Posterior vena cava (tissue), 2 donors: ENCODE measurements around the gene HSPA9. TPM values are rescaled to one million over a fixed set of nuclear protein-coding genes. Genes with fewer than 3 reads are reported as not detected.

Experiments used
- DNase-seq: peaks from one replicate; pipeline ENCODE4 v3.0.0-alpha.2; 2020; ENCODE audit warnings: low spot score
- intact Hi-C, 2 donors: fragments of 100-400 bp; cut with DNase I; formaldehyde crosslinking; loops; one replicate each; pipeline versions ENCODE4 v1.14.1 to v1.14.2; 2022 to 2023
- total RNA-seq, 2 donors: library from RNA; stranded (reverse); fragmentation: NEBNext Ultra II Directional; extraction: Animal tissue kit (Norgen Biotek cat#: 25700); gene quantifications; one replicate each; pipeline ENCODE4 v1.2.1, GENCODE V29; 2021
- donor health status: DM: yes; HTN: yes; CAD: no.
- donor health status: DM: yes; HTN: yes; CAD: no.

HSPA9 gene
- total RNA-seq, 2 donors from 2014 or later, result 141 to 160 TPM

DNA sequence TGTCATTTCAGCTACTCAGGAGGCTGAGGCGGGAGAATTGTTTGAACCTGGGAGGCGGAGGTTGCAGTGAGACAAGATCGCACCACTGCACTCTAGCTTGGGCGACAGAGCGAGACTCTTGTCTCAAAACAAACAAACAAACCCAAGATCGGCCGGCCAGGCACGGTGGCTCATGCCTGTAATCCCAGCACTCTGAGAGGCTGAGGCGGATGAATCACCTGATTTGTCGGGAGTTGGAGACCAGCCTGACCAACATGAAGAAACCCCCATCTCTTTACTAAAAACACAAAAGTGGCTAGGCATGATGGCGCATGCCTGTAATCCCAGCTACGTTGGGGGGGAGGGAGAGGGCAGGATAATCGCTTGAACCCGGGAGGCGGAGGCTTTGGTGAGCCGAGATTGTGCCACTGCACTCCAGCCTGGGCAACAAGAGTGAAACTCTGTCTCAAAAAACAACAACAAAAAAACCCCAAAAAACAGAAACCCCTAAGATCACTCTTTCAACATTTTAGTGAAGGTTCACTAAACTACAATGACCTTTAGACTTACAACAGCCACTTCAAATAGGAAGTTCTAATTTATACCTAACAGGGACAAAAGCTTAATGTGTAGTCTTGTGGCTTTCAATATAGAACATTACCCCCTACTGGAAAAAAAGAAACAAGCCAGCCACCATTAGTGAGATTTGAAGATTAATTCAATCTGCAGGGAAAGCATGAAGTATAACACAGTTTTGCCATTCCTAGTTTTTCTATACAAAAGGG, 7.0 kb downstream of the HSPA9 start:
- DNase-seq, result no peak
- intact Hi-C loops, result no loop called here

GRCh38 chr5:138566792-138567191, 8.4 kb downstream of the HSPA9 start:
- DNase-seq, result no peak
- intact Hi-C loops, result no loop called here

- no peak for DNase-seq
- intact Hi-C loops, result no loop called here
Observed at GRCh38 chr5:138565100-138565821, 9.9 kb downstream of the HSPA9 start.

- no peak for DNase-seq
- intact Hi-C loops, result no loop called here
Observed at GRCh38 chr5:138564242-138564641, 11.0 kb downstream of the HSPA9 start.

DNA sequence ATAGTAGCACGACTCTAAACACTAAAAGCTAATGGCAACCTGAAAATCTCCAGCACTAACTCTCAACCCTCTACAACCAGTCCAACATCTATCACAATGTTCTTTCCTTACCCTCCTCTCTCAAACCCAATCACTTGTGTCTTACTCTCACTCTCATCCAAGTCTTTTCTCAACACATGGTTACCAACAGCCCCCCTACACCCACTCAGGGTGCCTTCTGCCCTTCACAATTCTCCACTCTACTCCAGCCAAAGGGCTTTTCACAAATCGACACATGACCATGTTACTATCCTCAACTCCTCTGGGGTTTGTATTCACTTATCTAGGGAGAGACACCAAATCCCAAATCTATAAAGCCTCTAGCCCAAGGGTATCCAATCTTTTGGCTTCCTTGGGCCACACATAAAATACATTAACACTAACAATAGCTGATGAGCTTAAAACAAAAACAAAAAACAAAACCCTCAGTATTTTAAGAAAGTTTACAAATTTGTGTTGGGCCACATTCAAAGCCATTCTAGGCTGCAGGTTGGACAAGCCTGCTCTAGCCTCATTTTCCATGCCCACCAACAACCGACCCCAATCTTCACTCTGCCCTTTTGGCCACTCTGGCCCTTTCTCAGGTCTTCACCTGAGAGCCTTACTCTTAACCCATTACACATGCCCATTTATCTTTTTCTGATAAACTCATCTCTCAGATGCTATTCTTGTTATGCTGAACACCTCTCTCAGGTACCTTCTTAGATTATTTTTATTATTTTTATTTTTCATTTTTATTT, 11.7 kb downstream of the HSPA9 start:
- intact Hi-C loops, result no loop called here
- no peak for DNase-seq

DNA sequence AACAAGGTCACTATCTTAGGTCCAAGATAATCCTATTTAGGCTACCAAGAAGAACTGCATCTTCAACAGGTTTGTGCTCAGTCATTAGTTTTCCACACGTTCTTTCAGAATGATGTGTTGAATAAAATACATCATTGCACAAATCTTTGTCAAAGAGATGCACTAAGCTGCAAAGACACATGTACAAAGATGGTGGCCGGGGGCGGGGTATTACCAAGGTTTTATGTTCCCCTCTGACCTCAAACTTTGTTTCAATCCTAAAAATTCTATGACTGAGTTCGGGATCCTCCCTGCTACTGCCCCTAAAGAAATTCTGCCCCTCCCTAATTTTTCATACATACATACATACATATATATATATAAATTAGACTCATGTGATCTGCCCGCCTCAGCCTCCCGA, 14.2 kb downstream of the HSPA9 start:
- intact Hi-C loops, result no loop called here

GRCh38 chr5:138559937-138560336, 15.3 kb downstream of the HSPA9 start:
- intact Hi-C loops, result no loop called here
- no peak for DNase-seq

More for the DNA sequence above, 14.2 kb downstream of the HSPA9 start:
- no peak for DNase-seq

DNA sequence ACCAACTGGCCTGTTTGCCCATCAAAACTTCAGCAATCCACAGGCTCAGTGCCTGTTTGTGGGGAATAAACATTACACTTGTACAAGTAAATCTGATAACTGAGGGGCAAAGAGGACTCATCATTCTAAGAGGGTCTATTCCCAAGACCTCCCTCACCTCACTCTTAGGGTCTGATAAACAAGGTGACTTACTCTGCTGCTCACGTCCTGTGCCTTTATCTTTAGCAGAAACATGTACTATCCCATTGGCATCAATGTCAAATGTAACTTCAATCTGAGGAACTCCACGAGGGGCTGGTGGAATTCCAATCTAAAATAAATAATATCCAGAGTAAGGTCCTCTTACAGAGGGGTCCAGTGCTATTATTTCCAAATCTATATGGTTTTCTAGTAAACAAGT, 17.5 kb downstream of the HSPA9 start:
- intact Hi-C loops, result no loop called here
- DNase-seq, result no peak

GRCh38 chr5:138554143-138554542, 21.1 kb downstream of the HSPA9 start:
- intact Hi-C loops, result no loop called here
- no peak for DNase-seq

- DNase-seq, result no peak
- intact Hi-C loops, result no loop called here
Observed at GRCh38 chr5:138553437-138554095, 21.6 kb downstream of the HSPA9 start.

GRCh38 chr5:138552657-138553056, 22.5 kb downstream of the HSPA9 start:
- DNase-seq, result no peak

GRCh38 chr5:138549414-138549813, 25.8 kb downstream of the HSPA9 start:
- intact Hi-C loops, result no loop called here

More at GRCh38 chr5:138552657-138553056, 22.5 kb downstream of the HSPA9 start:
- intact Hi-C loops, result no loop called here

GRCh38 chr5:138545919-138546562, 29.2 kb downstream of the HSPA9 start:
- no peak for DNase-seq
- intact Hi-C loops, result no loop called here

More at GRCh38 chr5:138549414-138549813, 25.8 kb downstream of the HSPA9 start:
- no peak for DNase-seq

DNA sequence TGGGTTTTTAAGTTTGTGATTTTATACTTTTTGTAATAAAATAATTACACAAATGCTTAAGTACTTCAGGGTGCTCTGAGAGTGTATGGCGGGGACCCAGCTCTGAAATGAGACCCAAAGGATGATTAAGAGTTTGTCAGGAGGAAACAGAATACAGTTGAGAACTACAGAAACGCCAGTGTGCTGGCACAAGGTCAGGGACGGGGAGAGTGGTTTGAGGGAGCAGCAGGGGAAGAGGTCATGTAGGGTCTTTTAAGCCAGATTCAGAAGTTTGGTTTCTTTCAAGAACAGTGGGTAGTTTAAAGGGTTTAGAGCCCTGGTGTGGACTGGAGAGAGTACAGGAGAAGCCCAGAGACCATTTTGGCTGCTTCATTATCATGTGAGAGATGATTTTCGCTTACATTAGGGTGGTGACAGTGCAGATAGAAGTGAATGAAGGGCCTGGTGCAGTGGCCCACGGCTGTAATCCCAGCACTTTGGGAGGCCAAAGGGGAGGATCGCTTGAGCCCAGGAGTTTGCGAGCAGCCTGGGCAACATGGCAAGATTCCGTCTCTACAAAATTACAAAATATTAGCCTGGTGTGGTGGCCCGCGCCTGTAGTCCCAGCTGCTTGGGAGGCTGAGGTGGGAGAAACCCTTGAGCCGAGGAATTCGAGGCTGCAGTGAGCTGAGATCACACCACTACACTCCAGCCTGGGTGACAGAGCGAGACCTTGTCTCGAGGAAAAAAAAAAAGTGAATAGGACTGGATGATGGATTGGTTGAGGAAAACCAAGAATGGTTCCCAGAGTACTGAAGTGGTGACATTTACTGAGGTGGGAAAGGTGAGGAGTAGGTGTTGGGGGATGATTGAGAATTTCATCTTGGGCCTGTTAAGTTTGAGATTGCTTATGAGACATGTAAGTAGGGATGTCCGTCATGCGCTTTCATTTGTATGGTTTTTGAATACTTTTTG, 30.7 kb downstream of the HSPA9 start:
- intact Hi-C loops, result no loop called here
- DNase-seq, result no peak

DNA sequence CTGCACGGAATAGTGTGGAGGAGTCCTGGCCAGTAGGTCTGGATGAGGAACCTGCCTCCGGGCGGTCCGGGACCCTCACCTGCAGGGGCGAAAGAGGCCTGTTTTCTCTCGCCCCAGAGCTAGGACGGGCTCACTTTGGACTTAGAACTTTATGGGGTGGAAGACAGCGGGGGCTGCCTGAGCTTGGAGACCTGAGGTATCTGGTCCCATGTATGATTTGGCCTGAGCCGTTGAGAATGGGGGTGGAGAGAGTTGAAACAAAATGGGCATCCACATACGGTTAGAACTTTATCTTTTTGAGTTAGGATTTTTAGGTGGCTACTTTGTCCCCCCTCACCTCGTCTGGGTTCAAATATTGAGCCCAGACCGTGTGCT, 31.5 kb downstream of the HSPA9 start:
- no peak for DNase-seq
- intact Hi-C loops, result no loop called here

DNA sequence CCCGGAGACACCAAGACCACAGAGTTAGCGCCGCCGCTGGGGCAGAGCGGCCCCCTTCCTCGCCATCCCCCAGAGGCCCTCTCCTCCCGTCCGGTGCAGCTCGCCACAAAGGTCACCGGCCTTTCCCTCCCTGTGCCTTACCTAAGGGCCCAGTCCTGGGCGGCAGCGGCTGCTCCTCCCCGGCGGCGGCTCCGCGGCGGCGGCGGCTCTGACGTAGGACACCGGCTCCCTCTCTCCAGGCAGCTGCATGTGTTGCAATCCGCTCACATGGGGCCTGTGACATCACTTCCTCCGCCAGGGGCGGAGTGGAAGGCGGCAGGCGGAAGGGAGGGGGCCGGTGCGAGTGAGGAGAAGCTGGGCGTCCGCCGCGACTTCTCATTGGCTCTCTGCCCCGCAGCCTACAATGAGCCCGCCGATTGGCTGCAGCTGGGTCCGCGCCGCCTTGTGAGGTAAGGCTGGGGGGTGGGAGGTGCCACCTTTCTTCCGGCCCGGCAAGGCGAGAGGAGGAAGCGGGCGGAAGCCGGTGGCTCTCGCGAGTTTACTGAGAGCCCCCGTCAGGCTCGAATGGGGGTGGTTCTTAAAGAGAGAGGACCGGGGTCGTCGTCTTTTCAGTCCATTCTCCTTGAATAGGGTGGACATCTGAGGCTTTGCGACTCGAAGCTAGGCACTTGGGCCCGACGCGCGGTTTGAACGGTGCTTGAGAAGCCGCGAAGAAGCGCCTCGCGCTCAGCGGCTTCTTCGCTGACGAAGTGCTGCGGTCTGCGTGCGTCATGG, 32.1 kb downstream of the HSPA9 start, which contains the start of gene ETF1:
TSS of gene ETF1 (minus strand) at position 281 of the 774 bp plus-strand sequence. CDS start 318 bp downstream, outside the sequence.
- DNase-seq, result peak; percentile 100
- intact Hi-C loops, result no loop called here
